ENCODE measurements around the gene KRT23. TPM values are rescaled to one million over a fixed set of nuclear protein-coding genes. Genes with fewer than 3 reads are reported as not detected.

KRT23 gene
- total and polyA plus RNA-seq, 2 of the 4 experiments (the other 2 are of a cell fraction): 0.36 to 0.39 TPM

DNA sequence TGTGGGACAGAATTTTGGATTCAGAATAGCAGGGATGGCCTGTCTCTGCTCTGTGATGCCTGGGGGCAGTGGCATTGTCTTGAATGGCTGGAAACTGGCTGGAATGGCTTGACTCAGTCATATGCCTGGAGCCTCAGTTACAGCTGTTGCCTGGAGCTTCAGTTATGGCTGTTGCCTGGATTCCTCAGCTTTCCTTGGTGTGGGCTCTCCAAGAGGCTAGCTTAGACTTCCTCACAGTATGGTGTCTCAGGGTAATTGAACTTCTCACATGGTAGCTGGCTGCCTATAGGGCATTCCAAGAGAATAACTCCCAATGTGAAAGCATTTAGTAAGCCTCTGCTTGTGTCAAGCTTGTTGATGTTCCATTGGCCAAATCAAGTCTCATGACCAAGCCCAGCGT is 21.1 kb downstream of the KRT23 start:
- no peaks in the 10 kb centered on the region for H3K79me1 ChIP-seq (ENCODE audit: low read depth in 1 of 2, low read length in 2 of 2)
- no peak overlapping the region for H3K4me2 ChIP-seq (ENCODE audit: low read depth, low read length)
- peak overlapping the region; percentile 72 for H2AK5ac ChIP-seq (ENCODE audit: low read depth, low read length)
- H2BK20ac ChIP-seq (ENCODE audit: low read depth, low read length): peak overlapping the region; percentile 100
- H3K4me3 ChIP-seq (ENCODE audit: insufficient read depth, low read depth, low read length): no peak overlapping the region
- peak overlapping the region; percentile 86 for H2AK9ac ChIP-seq (replicated peaks; ENCODE audit: low read depth, low read length, poor library complexity)
- H2BK120ac ChIP-seq (ENCODE audit: low read depth, low read length): peak overlapping the region; percentile 98
- H4K8ac ChIP-seq (ENCODE audit: low read depth in 2 of 2, low read length in 2 of 2): peak overlapping the region; percentile 69 to 99
- H4K5ac ChIP-seq (ENCODE audit: low read depth, low read length): peak overlapping the region; percentile 98
- H3K9ac ChIP-seq (ENCODE audit: low read depth, low read length): no peak overlapping the region
- intact Hi-C loops (cut with micrococcal nuclease) (no loop called here), dilution Hi-C loops (cut with HindIII; ENCODE audit: low sequenced_read_pairs, unreplicated experiment) (no loop called here), in situ Hi-C loops (cut with MboI; ENCODE audit: low sequenced_read_pairs) (no loop called here)
- H3K27me3 ChIP-seq (ENCODE audit: control insufficient read depth, insufficient read depth, low read length): no peaks in the 10 kb centered on the region
- BruUV-seq (replicated peaks): no TSS peak
- H4K20me1 ChIP-seq (ENCODE audit: insufficient read depth, low read length): no peaks in the 10 kb centered on the region
- no peaks in the 10 kb centered on the region for H3K36me3 ChIP-seq (ENCODE audit: control insufficient read depth, insufficient read depth, low read length)
- H3K27ac ChIP-seq (ENCODE audit: insufficient read depth, low read length): peak overlapping the region; percentile 60
- peak overlapping the region; percentile 99 for H3K18ac ChIP-seq (ENCODE audit: low read depth, low read length)
- no peaks in the 10 kb centered on the region for H3K9me3 ChIP-seq (ENCODE audit: control insufficient read depth, insufficient read depth, low read length)
- peaks cover 6% of the 10 kb centered on the region for H3K4me1 ChIP-seq (ENCODE audit: control insufficient read depth, insufficient read depth, low read length)
- ChIA-PET CTCF (interaction anchor here (0.6 to 1.5 kb wide), 2 partner anchors 29 to 747 kb away, joined by 3 to 6 read pairs; no protein-coding TSS in a partner anchor), POLR2A (ENCODE audit: unreplicated experiment) (interaction anchor here (0.6 kb wide), 1 partner anchor 270 kb away, joined by 3 read pairs; no protein-coding TSS in a partner anchor)
- H3K14ac ChIP-seq (replicated peaks; ENCODE audit: low read depth, low read length): peak overlapping the region; percentile 95
- DNase-seq (no peak), ATAC-seq (ENCODE audit: low read depth) (no peak)
- H3K9me1 ChIP-seq (ENCODE audit: insufficient read depth, low read length): peaks cover 15% of the 10 kb centered on the region; the same call in 1 of the 2 replicates
- no CpG with 5 or more reads among the region's 1 CpG for WGBS, 2 experiments (ENCODE audit: extremely low coverage in 2 of 2, insufficient read length in 1 of 2)
- peak overlapping the region; percentile 79 for H3K56ac ChIP-seq (ENCODE audit: extremely low read depth, insufficient read depth, low read length)
- H3K4ac ChIP-seq (ENCODE audit: low read depth, low read length): peak overlapping the region; percentile 98
- no peak for TF ChIP-seq CEBPB (IDR thresholded peaks at IDR 0.05; ENCODE audit: low read depth, low read length)
- no peak for TF ChIP-seq BHLHE40 (IDR thresholded peaks at IDR 0.05; ENCODE audit: low read depth, low read length)
- TF ChIP-seq, protein P1, sequence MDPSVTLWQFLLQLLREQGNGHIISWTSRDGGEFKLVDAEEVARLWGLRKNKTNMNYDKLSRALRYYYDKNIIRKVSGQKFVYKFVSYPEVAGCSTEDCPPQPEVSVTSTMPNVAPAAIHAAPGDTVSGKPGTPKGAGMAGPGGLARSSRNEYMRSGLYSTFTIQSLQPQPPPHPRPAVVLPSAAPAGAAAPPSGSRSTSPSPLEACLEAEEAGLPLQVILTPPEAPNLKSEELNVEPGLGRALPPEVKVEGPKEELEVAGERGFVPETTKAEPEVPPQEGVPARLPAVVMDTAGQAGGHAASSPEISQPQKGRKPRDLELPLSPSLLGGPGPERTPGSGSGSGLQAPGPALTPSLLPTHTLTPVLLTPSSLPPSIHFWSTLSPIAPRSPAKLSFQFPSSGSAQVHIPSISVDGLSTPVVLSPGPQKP (IDR thresholded peaks at IDR 0.05; ENCODE audit: borderline replicate concordance, low read depth, low read length): no peak
- peak overlapping the region; percentile 84 for H2BK15ac ChIP-seq (ENCODE audit: low read depth, low read length)
- peak overlapping the region; percentile 47 for H2AFZ ChIP-seq (replicated peaks; ENCODE audit: low read length, poor library complexity)
- H3K23ac ChIP-seq (ENCODE audit: low read depth, low read length): peak overlapping the region; percentile 97; the same call in 1 of the 2 replicates
- H2BK5ac ChIP-seq (ENCODE audit: low read depth, low read length, poor library complexity, severe bottlenecking): peak overlapping the region; percentile 100
- H4K91ac ChIP-seq (ENCODE audit: insufficient read depth, low read depth, low read length): peak overlapping the region; percentile 99

All from IMR-90 (cell line).